Breast epithelium (tissue), 4 donors: Measurements from ENCODE around the gene PPP1R1A. TPM values are rescaled to one million over a fixed set of nuclear protein-coding genes. Genes with fewer than 3 reads are reported as not detected.
A peak's percentile ranks its signal among the peaks of the same experiment; 100 is the strongest.

Experiments used
- DNase-seq, 2 donors: peaks; one replicate each; pipeline ENCODE4 v3.0.0-alpha.2; 2019; ENCODE audit warnings: low spot score in 2 of 2
- H3K27ac ChIP-seq, 2 donors: fragments of 200-600 bp; sonication (generic) in 1 of 2; one replicate each; pipeline ENCODE4 v1.5.1; 2016 to 2019; ENCODE audit warnings: mild to moderate bottlenecking in 1 of 2
- H3K27me3 ChIP-seq, 2 donors: fragments of 200-600 bp; sonication (generic) in 1 of 2; one replicate each; pipeline versions ENCODE4 v1.5.1 to v1.6.0; 2017 to 2019; ENCODE audit warnings: control low read depth in 1 of 2, mild to moderate bottlenecking in 1 of 2
- H3K36me3 ChIP-seq: fragments of 200-600 bp; one replicate; pipeline ENCODE4 v1.5.1; 2019
- H3K4me1 ChIP-seq, 2 donors: fragments of 200-600 bp; sonication (generic); one replicate each; pipeline ENCODE4 v1.5.1; 2016 to 2019; ENCODE audit warnings: control low read depth in 1 of 2
- H3K4me3 ChIP-seq, 3 donors: fragments of 200-600 bp; sonication (generic); 1 replicate in 2 of 3; 2 replicates in 1 of 3; pipeline ENCODE4 v1.5.1; 2016 to 2019; ENCODE audit warnings: mild to moderate bottlenecking in 3 of 3, moderate library complexity in 2 of 3
- H3K9me3 ChIP-seq, 2 donors: fragments of 200-600 bp; sonication (generic) in 1 of 2; one replicate each; pipeline ENCODE4 v1.5.1; 2016 to 2019; ENCODE audit warnings: control low read depth in 1 of 2
- CTCF ChIP-seq, 3 donors: fragments of 450-650 bp; IDR thresholded peaks; one replicate each; pipeline ENCODE4 v1.5.1; 2016 to 2017; ENCODE audit warnings: antibody characterized with exemption in 3 of 3, mild to moderate bottlenecking in 3 of 3, moderate library complexity in 3 of 3
- POLR2A ChIP-seq: fragments of 450-650 bp; IDR thresholded peaks from one replicate; pipeline ENCODE4 v1.6.1; 2016; ENCODE audit warnings: antibody characterized with exemption, mild to moderate bottlenecking, moderate library complexity
- POLR2AphosphoS5 ChIP-seq, 3 donors: sonication (generic); formaldehyde crosslinking; IDR thresholded peaks; one replicate each; pipeline ENCODE4 v1.6.1; 2017; ENCODE audit warnings: antibody characterized with exemption in 3 of 3
- intact Hi-C: fragments of 100-400 bp; cut with DNase I; formaldehyde crosslinking; loops from one replicate; pipeline ENCODE4 v1.15.1; 2023; ENCODE audit warnings: low total_unique reads
- total RNA-seq, 3 donors: library from RNA; depleted of rRNA; stranded (reverse); fragments of >200 nt; gene quantifications; one replicate each; pipeline ENCODE4 v1.1.0, GENCODE V29; 2016

The PPP1R1A gene
- total RNA-seq, 3 donors from 2014 or later: 21.6 to 316 (median 29.7) TPM

DNA sequence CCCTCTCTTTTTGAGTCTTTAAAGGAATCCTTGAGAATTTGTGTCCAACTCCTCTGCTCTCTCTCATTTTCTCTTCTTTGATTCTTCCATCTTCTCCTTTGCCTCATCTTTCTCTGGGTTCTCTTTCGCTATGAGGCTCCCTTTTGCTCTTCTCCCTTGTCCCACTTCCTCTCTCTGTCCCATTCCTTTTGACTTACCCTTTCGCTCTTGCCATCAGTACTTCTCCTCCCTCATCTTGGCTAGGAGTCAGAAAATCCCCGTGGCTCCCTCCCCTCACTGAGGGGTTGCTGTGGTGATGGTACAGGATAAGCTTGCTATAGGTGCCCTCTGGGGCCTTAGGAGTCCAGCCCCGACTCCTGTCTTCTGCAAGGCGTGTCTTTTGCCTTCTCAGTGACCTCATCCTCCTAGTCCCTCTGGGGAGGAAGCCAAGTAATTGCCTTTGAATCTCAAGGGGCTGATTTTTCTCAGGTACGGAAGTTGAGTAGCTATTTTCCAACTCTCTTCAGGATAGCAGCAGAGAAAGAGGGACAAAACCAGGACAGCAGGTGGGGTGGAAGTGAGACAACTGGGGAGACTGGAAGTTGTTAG is 32.7 kb downstream of the PPP1R1A start:
- no peaks in the 10 kb centered on the region for H3K27me3 ChIP-seq
- TF ChIP-seq POLR2AphosphoS5 (IDR thresholded peaks at IDR 0.05) (no peak), POLR2A (no peak), CTCF (IDR thresholded peaks at IDR 0.05) (no peak)
- no peaks in the 10 kb centered on the region for H3K9me3 ChIP-seq
- no peak overlapping the region for H3K27ac ChIP-seq
- no peak for DNase-seq
- H3K36me3 ChIP-seq: no peaks in the 10 kb centered on the region
- no peaks in the 10 kb centered on the region for H3K4me1 ChIP-seq
- intact Hi-C loops: no loop called here
- no peak overlapping the region for H3K4me3 ChIP-seq

GRCh38 chr12:54549774-54550451 is 38.5 kb downstream of the PPP1R1A start:
- Histone ChIP-seq H3K4me3 (peak overlapping the region; percentile 38 to 70 (median 53)), H3K27me3 (peaks cover 0 to 3% of the 10 kb centered on the region in 2 donors), H3K9me3 (no peaks in the 10 kb centered on the region), H3K36me3 (no peaks in the 10 kb centered on the region), H3K4me1 (no peaks in the 10 kb centered on the region), H3K27ac (no peak overlapping the region)
- no peak for DNase-seq
- TF ChIP-seq POLR2A: no peak
- TF ChIP-seq POLR2AphosphoS5 (IDR thresholded peaks at IDR 0.05): no peak
- TF ChIP-seq CTCF (IDR thresholded peaks at IDR 0.05): no peak
- intact Hi-C loops: no loop called here

GRCh38 chr12:54546511-54546910 is 41.9 kb downstream of the PPP1R1A start:
- no peak overlapping the region for H3K4me3 ChIP-seq
- DNase-seq: no peak

GRCh38 chr12:54544743-54545142 is 43.7 kb downstream of the PPP1R1A start:
- H3K4me3 ChIP-seq: no peak overlapping the region
- H3K27ac ChIP-seq: no peak overlapping the region
- H3K4me1 ChIP-seq: no peaks in the 10 kb centered on the region
- no peaks in the 10 kb centered on the region for H3K27me3 ChIP-seq
- intact Hi-C loops: no loop called here
- no peak for TF ChIP-seq POLR2AphosphoS5 (IDR thresholded peaks at IDR 0.05)
- TF ChIP-seq POLR2A: no peak
- no peak for TF ChIP-seq CTCF (IDR thresholded peaks at IDR 0.05)
- no peak for DNase-seq
- H3K36me3 ChIP-seq: no peaks in the 10 kb centered on the region
- H3K9me3 ChIP-seq: no peaks in the 10 kb centered on the region

More at GRCh38 chr12:54546511-54546910, 41.9 kb downstream of the PPP1R1A start:
- H3K36me3 ChIP-seq: no peaks in the 10 kb centered on the region
- H3K27me3 ChIP-seq: peaks cover 0 to 3% of the 10 kb centered on the region in 2 donors
- H3K27ac ChIP-seq: no peak overlapping the region
- no peaks in the 10 kb centered on the region for H3K9me3 ChIP-seq
- intact Hi-C loops: no loop called here
- TF ChIP-seq POLR2A: no peak
- TF ChIP-seq CTCF (IDR thresholded peaks at IDR 0.05): no peak
- no peaks in the 10 kb centered on the region for H3K4me1 ChIP-seq

GRCh38 chr12:54543526-54543925 is 44.9 kb downstream of the PPP1R1A start:
- no peak for TF ChIP-seq POLR2AphosphoS5 (IDR thresholded peaks at IDR 0.05)
- TF ChIP-seq CTCF (IDR thresholded peaks at IDR 0.05): no peak
- TF ChIP-seq POLR2A: no peak
- Histone ChIP-seq H3K9me3 (no peaks in the 10 kb centered on the region), H3K4me1 (no peaks in the 10 kb centered on the region), H3K4me3 (no peak overlapping the region), H3K27ac (no peak overlapping the region), H3K36me3 (no peaks in the 10 kb centered on the region), H3K27me3 (no peaks in the 10 kb centered on the region)
- intact Hi-C loops: no loop called here
- DNase-seq: no peak
